KOPT-K1 (cell line): ENCODE measurements around the gene JMJD4.
"Not testable (repeated sequence)": the region's sequence is repeated elsewhere in the genome, so short reads cannot be mapped to it uniquely, and the experiment has no call there.

Experiments
- H3K27ac ChIP-seq: fragments of 200-600 bp; sonication (generic); 2 replicates; pipeline ENCODE4 v1.5.1; 2016; ENCODE audit warnings: antibody characterized with exemption, mild to moderate bottlenecking, low read depth, low read length; ENCODE audit not compliant: poor library complexity, severe bottlenecking
- H3K36me3 ChIP-seq: fragments of 200-600 bp; sonication (generic); 2 replicates; pipeline ENCODE4 v1.5.1; 2017; ENCODE audit warnings: antibody characterized with exemption, mild to moderate bottlenecking, low read length, moderate library complexity; ENCODE audit not compliant: insufficient read depth
- H3K9me3 ChIP-seq: fragments of 200-600 bp; sonication (generic); 2 replicates; pipeline ENCODE4 v1.5.1; 2017; ENCODE audit warnings: antibody characterized with exemption, low read length, mild to moderate bottlenecking; ENCODE audit not compliant: insufficient read depth, poor library complexity, severe bottlenecking

Gene JMJD4

DNA sequence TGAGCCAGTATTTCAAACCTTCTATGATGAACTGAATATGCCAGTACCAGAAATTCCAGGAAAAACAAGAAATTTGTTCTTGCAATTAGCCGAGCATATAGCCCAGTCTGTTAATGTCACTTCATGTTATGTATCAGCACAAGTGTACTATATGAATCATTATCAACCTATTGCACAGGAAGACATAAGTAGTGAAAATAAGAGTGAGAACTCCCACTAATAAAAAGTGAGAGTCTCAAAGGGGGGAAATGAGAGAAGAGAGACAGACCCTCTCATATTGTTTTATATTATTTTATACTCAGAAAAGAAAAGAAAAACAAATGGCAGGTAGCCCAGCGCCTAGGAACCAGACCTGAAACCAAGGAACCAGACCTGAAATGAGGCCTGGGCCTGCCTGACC is 16.2 kb downstream of the JMJD4 start:
- Histone ChIP-seq H3K36me3 (no peaks in the 10 kb centered on the region), H3K9me3 (peaks cover 65% of the 10 kb centered on the region)

DNA sequence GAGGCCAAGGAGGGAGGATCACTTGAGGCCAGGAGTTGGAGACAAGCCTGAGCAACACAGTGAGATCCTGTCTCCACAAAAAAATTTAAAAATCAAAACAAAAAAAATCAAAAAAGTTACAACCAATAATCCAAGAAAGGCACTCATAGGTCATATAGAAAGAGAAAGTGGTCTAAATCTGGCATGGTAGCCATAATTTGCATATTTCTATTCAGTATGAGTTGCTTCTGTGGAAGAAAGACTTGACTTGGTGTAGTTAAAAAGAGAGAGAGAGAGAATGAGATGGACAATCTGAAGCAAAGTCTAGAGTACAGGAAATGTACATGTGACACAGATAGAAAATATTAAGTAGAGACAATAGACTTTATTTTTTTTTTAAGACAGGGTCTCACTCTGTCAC is 22.5 kb downstream of the JMJD4 start:
- Histone ChIP-seq H3K36me3 (no peaks in the 10 kb centered on the region), H3K9me3 (peaks cover 18% of the 10 kb centered on the region), H3K27ac (no peak overlapping the region)

More for the DNA sequence above, 16.2 kb downstream of the JMJD4 start:
- no peak overlapping the region for H3K27ac ChIP-seq

DNA sequence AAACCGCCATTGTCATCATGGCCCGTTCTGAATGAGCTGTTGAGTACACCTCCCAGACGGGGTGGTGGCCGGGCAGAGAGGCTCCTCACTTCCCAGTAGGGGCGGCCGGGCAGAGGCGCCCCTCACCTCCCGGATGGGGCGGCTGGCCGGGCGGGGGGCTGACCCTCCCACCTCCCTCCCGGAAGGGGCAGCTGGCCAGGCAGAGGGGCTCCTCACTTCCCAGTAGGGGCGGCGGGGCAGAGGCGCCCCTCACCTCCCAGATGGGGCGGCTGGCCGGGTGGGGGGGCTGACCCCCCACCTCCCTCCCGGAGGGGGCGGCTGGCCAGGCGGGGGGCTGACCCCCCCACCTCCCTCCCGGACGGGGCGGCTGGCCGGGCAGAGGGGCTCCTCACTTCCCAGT is 24.6 kb downstream of the JMJD4 start:
- H3K36me3 ChIP-seq, H3K27ac ChIP-seq: not testable (repeated sequence)
- peaks cover 18% of the 10 kb centered on the region for H3K9me3 ChIP-seq

DNA sequence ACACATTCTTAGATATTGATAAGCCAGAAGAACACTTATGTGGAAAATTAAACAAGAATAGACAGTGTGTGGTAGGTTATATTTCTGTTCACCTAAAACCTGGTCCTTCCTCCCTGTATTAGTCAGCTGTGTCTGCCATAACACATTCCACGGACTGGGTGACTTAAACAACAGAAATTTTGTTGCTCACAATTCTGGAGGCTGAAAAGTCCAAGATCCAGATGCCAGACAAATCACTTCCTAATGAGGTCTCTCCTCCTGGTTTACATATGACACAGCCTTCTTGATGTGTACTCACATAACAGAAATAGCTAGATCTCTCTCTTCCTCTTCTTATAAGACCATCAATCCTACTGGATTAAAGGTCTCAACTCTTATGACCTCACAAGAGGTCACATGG is 25.7 kb downstream of the JMJD4 start:
- H3K27ac ChIP-seq, result no peak overlapping the region
- no peaks in the 10 kb centered on the region for H3K36me3 ChIP-seq
- H3K9me3 ChIP-seq, result peaks cover 13% of the 10 kb centered on the region

DNA sequence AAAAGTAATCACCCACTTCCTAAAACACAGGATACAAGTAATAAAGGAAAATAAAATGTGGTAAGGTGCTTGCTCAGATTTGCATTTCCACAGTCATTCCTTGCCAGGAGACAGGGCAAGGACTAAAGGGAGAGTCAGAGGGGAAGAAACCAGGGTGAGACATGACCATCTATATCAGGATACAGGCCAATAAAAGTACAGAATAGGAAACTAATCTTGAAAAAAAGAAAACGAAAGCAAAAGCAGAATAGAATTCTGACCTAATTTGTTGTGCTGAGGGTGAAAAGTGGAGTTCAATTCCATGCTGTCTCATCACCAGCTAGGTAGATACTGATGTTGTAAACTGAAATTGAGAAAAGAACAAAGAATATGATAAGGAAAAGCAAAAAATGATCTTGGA is 27.3 kb downstream of the JMJD4 start:
- Histone ChIP-seq H3K36me3 (no peaks in the 10 kb centered on the region), H3K9me3 (peaks cover 5% of the 10 kb centered on the region), H3K27ac (no peak overlapping the region)

DNA sequence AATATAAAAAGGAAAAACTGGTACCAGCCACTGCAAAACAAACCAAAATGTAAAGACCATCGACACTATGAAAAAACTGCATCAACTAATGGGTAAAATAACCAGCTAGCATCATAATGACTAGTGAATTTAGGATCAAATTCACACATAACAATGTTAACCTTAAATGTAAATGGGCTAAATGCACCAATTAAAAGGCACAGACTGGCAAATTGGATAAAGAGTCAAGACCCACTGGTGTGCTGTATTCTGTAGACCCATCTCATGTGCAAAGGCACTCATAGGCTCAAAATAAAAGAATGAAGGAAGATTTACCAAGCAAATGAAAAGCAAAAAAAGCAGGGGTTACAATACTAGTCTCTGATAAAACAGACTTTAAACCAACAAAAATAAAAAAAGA is 33.5 kb downstream of the JMJD4 start:
- H3K9me3 ChIP-seq, result peaks cover 24% of the 10 kb centered on the region
- H3K27ac ChIP-seq, H3K36me3 ChIP-seq: not testable (repeated sequence)

DNA sequence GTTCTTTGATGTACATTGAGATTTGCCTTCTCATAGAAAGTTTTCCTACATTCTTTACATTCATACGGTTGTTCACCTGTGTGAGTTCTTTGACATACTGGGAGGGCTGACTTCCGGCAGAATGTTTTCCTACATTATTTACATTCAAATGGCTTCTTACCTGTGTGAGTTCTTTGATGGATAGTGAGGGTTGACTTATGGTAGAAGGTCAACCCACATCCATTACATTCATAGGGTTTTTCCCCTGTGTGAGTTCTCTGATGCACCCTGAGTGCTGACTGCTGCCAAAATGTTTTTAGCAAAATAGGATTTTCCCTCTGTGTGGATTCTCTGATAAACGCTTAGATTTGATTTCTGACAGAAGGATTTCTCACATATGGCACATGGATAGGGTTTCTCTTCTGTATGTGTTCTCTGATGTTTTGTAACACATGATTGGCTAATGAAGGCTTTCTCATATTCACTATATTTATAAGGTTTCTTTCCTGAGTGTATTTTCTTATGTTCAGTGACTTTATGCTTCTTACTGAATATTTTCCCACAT is 37.7 kb downstream of the JMJD4 start:
- Histone ChIP-seq H3K36me3 (no peaks in the 10 kb centered on the region), H3K27ac (no peak overlapping the region), H3K9me3 (peaks cover 25% of the 10 kb centered on the region)

DNA sequence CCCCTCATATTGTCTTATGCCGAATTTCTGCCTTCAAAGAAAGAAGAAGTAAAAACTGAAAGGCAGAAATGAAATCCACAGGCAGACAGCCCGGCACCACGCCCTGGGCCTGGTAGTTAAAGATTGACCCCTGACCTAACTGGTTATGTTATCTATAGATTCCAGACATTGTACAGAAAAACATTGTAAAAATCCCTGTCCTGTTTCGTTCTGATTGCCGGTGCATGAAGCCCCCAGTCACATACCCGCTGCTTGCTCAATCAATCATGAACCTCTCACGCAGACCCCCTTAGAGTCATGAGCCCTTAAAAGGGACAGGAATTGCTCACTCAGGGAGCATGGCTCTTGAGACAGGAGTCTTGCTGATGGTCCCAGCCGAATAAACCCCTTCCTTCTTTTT is 49.3 kb downstream of the JMJD4 start:
- H3K36me3 ChIP-seq, result no peaks in the 10 kb centered on the region
- H3K9me3 ChIP-seq, result peaks cover 15% of the 10 kb centered on the region
- H3K27ac ChIP-seq, result no peak overlapping the region
